Measurements from ENCODE around the gene THAP11. TPM values are rescaled to one million over a fixed set of nuclear protein-coding genes. Genes with fewer than 3 reads are reported as not detected.
A peak's percentile ranks its signal among the peaks of the same experiment; 100 is the strongest.

THAP11 gene
- total and polyA plus RNA-seq, 8 donors: 5.1 to 16.5 (median 13.7) TPM

DNA sequence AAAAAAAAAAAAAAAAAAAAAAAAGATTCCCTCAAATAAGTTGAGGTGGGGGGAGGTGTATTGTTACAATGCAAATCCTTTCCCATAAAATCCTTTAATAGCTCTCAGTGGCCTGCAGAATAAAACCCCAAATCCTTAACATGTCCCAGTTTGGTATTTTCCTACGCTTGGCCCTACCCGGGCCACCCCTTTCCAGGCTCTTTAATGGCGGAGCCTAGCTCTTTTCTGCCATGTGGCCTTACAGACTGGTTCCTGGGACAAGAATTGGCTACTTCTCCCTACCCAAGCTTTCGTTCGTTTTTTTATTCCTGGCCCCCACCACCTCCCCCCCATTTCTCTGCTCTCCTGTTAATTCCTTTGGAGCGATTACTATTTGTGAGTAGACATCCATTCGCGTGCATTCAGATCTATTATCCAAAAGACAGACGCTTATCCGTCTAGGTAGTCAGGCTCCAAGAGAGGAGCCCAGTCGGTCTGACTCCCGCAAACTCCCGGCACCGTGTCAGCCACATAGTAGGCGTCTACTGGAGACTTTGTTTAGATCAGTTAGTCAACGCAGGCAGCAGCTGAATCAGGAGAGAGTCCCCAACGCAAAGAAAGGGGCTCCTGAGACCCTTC is 813 bp upstream of the THAP11 start:
- H3K27me3 ChIP-seq: no peaks in the 10 kb centered on the region
- FAIRE-seq: no peak
- intact Hi-C loops (cut with DNase I): no loop called here
- no peaks in the 10 kb centered on the region for H3K9me3 ChIP-seq
- H3K27ac ChIP-seq: peak overlapping the region; percentile 82 to 100 (median 98)
- 38 to 42% methylated on average over 17 of the region's 17 CpGs for WGBS, 2 donors
- peaks cover 8 to 26% (median 19%) of the 10 kb centered on the region in 3 donors for H3K4me1 ChIP-seq
- H3K36me3 ChIP-seq: no peaks in the 10 kb centered on the region
- peak overlapping the region in 3 of 4 donors; percentile 53 to 76 (median 65) for H3K4me3 ChIP-seq
- DNase-seq: no peak
- no peak for ATAC-seq
- TF ChIP-seq, protein P1, sequence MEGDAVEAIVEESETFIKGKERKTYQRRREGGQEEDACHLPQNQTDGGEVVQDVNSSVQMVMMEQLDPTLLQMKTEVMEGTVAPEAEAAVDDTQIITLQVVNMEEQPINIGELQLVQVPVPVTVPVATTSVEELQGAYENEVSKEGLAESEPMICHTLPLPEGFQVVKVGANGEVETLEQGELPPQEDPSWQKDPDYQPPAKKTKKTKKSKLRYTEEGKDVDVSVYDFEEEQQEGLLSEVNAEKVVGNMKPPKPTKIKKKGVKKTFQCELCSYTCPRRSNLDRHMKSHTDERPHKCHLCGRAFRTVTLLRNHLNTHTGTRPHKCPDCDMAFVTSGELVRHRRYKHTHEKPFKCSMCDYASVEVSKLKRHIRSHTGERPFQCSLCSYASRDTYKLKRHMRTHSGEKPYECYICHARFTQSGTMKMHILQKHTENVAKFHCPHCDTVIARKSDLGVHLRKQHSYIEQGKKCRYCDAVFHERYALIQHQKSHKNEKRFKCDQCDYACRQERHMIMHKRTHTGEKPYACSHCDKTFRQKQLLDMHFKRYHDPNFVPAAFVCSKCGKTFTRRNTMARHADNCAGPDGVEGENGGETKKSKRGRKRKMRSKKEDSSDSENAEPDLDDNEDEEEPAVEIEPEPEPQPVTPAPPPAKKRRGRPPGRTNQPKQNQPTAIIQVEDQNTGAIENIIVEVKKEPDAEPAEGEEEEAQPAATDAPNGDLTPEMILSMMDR (IDR thresholded peaks at IDR 0.05): no peak

DNA sequence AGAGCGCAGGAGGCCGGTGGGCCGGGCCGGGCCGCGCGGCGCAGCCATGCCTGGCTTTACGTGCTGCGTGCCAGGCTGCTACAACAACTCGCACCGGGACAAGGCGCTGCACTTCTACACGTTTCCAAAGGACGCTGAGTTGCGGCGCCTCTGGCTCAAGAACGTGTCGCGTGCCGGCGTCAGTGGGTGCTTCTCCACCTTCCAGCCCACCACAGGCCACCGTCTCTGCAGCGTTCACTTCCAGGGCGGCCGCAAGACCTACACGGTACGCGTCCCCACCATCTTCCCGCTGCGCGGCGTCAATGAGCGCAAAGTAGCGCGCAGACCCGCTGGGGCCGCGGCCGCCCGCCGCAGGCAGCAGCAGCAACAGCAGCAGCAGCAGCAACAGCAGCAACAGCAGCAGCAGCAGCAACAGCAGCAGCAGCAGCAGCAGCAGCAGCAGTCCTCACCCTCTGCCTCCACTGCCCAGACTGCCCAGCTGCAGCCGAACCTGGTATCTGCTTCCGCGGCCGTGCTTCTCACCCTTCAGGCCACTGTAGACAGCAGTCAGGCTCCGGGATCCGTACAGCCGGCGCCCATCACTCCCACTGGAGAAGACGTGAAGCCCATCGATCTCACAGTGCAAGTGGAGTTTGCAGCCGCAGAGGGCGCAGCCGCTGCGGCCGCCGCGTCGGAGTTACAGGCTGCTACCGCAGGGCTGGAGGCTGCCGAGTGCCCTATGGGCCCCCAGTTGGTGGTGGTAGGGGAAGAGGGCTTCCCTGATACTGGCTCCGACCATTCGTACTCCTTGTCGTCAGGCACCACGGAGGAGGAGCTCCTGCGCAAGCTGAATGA is 606 bp downstream of the THAP11 start:
- TF ChIP-seq, protein P1 (IDR thresholded peaks at IDR 0.05): no peak
- Histone ChIP-seq H3K9me3 (no peaks in the 10 kb centered on the region), H3K27ac (peak overlapping the region; percentile 82 to 100 (median 98)), H3K36me3 (no peaks in the 10 kb centered on the region), H3K4me3 (peak overlapping the region; percentile 53 to 83 (median 70)), H3K27me3 (no peaks in the 10 kb centered on the region), H3K4me1 (peaks cover 8 to 26% (median 19%) of the 10 kb centered on the region in 3 donors)
- ATAC-seq: peak; percentile 10 to 38 (median 12)
- no peak for FAIRE-seq
- intact Hi-C loops (cut with DNase I): no loop called here
- peak; percentile 45 to 83 (median 60) for DNase-seq
- WGBS, 2 donors: 0% methylated on average over 65 to 67 of the region's 67 CpGs

DNA sequence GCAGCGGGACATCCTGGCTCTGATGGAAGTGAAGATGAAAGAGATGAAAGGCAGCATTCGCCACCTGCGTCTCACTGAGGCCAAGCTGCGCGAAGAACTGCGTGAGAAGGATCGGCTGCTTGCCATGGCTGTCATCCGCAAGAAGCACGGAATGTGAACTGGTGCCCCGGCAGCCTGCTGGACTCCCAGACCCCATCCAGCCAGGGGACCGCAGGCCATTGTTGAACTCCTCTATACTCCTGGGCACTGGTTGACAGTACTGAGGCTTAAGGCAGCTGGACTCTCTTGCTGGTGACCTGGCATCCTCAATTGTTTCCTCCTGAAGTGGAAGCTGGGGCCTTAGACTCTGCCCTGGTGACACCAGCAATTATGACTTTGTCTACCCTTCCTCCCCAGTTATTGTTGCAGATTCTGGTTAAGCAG is 1.2 kb downstream of the THAP11 start:
- Histone ChIP-seq H3K4me3 (peak overlapping the region; percentile 53 to 83 (median 70)), H3K27ac (peak overlapping the region; percentile 82 to 100 (median 98)), H3K36me3 (no peaks in the 10 kb centered on the region), H3K27me3 (no peaks in the 10 kb centered on the region), H3K4me1 (peaks cover 14 to 32% (median 19%) of the 10 kb centered on the region in 3 donors), H3K9me3 (no peaks in the 10 kb centered on the region)
- FAIRE-seq (no peak), DNase-seq (peak in 1 of 6 donors; percentile 70), ATAC-seq (no peak)
- TF ChIP-seq, protein P1 (IDR thresholded peaks at IDR 0.05): no peak
- intact Hi-C loops (cut with DNase I): no loop called here
- WGBS, 2 donors: 5% methylated on average over 11 of the region's 11 CpGs

DNA sequence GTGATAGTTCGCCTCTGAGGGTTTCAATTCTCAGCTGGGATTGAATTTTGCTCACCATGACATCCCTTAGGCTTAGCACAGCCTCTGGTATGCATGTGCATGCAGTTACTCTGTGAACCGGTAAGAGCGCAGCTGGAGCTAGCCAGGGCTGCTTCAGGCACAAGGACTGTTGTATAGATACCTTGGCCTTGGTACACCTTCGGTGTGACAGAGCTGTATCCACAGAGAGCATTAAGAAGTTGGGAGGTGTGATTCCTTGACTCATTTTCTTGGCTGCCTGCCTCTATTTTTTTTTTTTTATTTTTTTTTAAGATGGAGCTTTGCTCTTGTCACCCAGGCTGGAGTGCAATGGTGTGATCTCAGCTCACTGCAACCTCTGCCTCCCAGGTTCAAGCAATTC is 2.4 kb downstream of the THAP11 start:
- Histone ChIP-seq H3K27me3 (no peaks in the 10 kb centered on the region), H3K4me1 (peaks cover 14 to 35% (median 19%) of the 10 kb centered on the region in 3 donors), H3K36me3 (no peaks in the 10 kb centered on the region), H3K27ac (no peak overlapping the region), H3K4me3 (no peak overlapping the region), H3K9me3 (no peaks in the 10 kb centered on the region)
- TF ChIP-seq, protein P1 (IDR thresholded peaks at IDR 0.05): no peak
- FAIRE-seq (no peak), ATAC-seq (no peak), DNase-seq (no peak)
- intact Hi-C loops (cut with DNase I): no loop called here
- 57 to 59% methylated on average over 4 of the region's 4 CpGs for WGBS, 2 donors

Measured in pancreas (tissue), 10 donors.